Naive thymus-derived CD4-positive, alpha-beta T cell (primary cell): ENCODE results near the gene TBC1D1. TPM values are rescaled to one million over a fixed set of nuclear protein-coding genes. Genes with fewer than 3 reads are reported as not detected.

Source experiments
- ATAC-seq: fragments of 150-1000 bp; cut with Tn5 transposase; 2 replicates; pipeline ENCODE4 v1.10.0; 2021; ENCODE audit warnings: mild to moderate bottlenecking, moderate library complexity
- CTCF ChIA-PET: fragments of 350-600 bp; sonication (Branson Sonifier 250); formaldehyde crosslinking; loops from one replicate; lab custom pipeline; 2021; ENCODE audit warnings: antibody characterized with exemption; lab: Charles Lee
- POLR2A ChIA-PET: fragments of 350-600 bp; sonication (Branson Sonifier 250); formaldehyde crosslinking; loops from one replicate; lab custom pipeline; 2021; ENCODE audit warnings: antibody characterized with exemption, inconsistent platforms; lab: Charles Lee
- DNase-seq, 9 donors: peaks; one replicate each; pipeline versions ENCODE4 v3.0.0 to v3.0.0-alpha.2; 2020 to 2022; ENCODE audit warnings: mixed read lengths in 1 of 9
- H3K27ac ChIP-seq: one replicate; pipeline ENCODE4 v1.7.0; 2013; ENCODE audit warnings: mild to moderate bottlenecking, low read depth, low read length, moderate library complexity
- H3K27me3 ChIP-seq, 2 donors: one replicate each; pipeline ENCODE4 v1.7.0; 2013; ENCODE audit warnings: low read length in 2 of 2, mild to moderate bottlenecking in 2 of 2, moderate library complexity in 2 of 2; ENCODE audit not compliant: control insufficient read depth in 2 of 2, insufficient read depth in 2 of 2
- H3K36me3 ChIP-seq, 3 experiments: 1 replicate in 2 of 3; 2 replicates in 1 of 3; pipeline ENCODE4 v1.7.0; 2013; ENCODE audit warnings: low read length in 3 of 3, mild to moderate bottlenecking in 3 of 3, moderate library complexity in 1 of 3; ENCODE audit not compliant: insufficient read depth in 3 of 3, control insufficient read depth in 2 of 3
- H3K4me1 ChIP-seq, 2 donors: one replicate each; pipeline ENCODE4 v1.7.0; 2013; ENCODE audit warnings: low read length in 2 of 2, mild to moderate bottlenecking in 2 of 2, moderate library complexity in 1 of 2; ENCODE audit not compliant: control insufficient read depth in 2 of 2, insufficient read depth in 2 of 2
- H3K4me3 ChIP-seq: 2 replicates; pipeline ENCODE4 v1.7.0; 2013; ENCODE audit warnings: mild to moderate bottlenecking, low read length
- H3K9me3 ChIP-seq, 3 experiments: 1 replicate in 2 of 3; 2 replicates in 1 of 3; pipeline ENCODE4 v1.7.0; 2013; ENCODE audit warnings: low read length in 3 of 3; ENCODE audit not compliant: control insufficient read depth in 2 of 3
- H3K27ac Mint-ChIP-seq, 9 donors: one replicate each; pipeline ENCODE4 v1.8.0; 2020 to 2022; ENCODE audit warnings: mixed read lengths in 9 of 9, mild to moderate bottlenecking in 8 of 9, moderate library complexity in 5 of 9, inconsistent platforms in 2 of 9
- H3K27me3 Mint-ChIP-seq, 5 donors: one replicate each; pipeline ENCODE4 v1.8.0; 2021 to 2022; ENCODE audit warnings: mixed read lengths in 5 of 5, mild to moderate bottlenecking in 1 of 5
- H3K36me3 Mint-ChIP-seq, 5 donors: one replicate each; pipeline ENCODE4 v1.8.0; 2020 to 2022; ENCODE audit warnings: mixed read lengths in 5 of 5, mild to moderate bottlenecking in 3 of 5, inconsistent platforms in 1 of 5
- H3K4me1 Mint-ChIP-seq, 7 donors: one replicate each; pipeline ENCODE4 v1.8.0; 2020 to 2022; ENCODE audit warnings: mixed read lengths in 7 of 7, mild to moderate bottlenecking in 3 of 7, inconsistent platforms in 1 of 7
- H3K4me3 Mint-ChIP-seq, 10 donors: one replicate each; pipeline ENCODE4 v1.8.0; 2020 to 2022; ENCODE audit warnings: mild to moderate bottlenecking in 10 of 10, mixed read lengths in 10 of 10, moderate library complexity in 6 of 10, inconsistent platforms in 2 of 10
- H3K9me3 Mint-ChIP-seq, 11 donors: one replicate each; pipeline ENCODE4 v1.8.0; 2020 to 2022; ENCODE audit warnings: mixed read lengths in 11 of 11, mild to moderate bottlenecking in 4 of 11, inconsistent platforms in 1 of 11, moderate library complexity in 1 of 11
- intact Hi-C, 2 donors: fragments of 100-400 bp; cut with micrococcal nuclease; formaldehyde crosslinking; loops; one replicate each; pipeline ENCODE4 v1.15.1; 2023
- polyA plus RNA-seq, 2 donors: library from polyadenylated mRNA; unstranded; fragments of 300-500 nt; fragmentation: Illumina TruSeq; gene quantifications; one replicate each; pipeline ENCODE4 v1.2.3, GENCODE V29; 2021
- total RNA-seq, 6 experiments: library from RNA in 5 of 6; stranded (reverse) in 5 of 6; gene quantifications; 1 replicate in 5 of 6; 2 replicates in 1 of 6; pipeline ENCODE4 v1.2.3 and lab custom pipeline; 2021 to 2026

Gene TBC1D1
- total and polyA plus RNA-seq, 7 experiments from 2014 or later, result 19.4 to 66.8 (median 46.9) TPM

GRCh38 chr4:38174801-38175200, 283.9 kb downstream of the TBC1D1 start:
- intact Hi-C loops, result loop anchor here in 1 of 2 donors (5.0 kb wide), 1 partner anchor 332 kb away; no protein-coding TSS in a partner anchor
- CTCF ChIA-PET, result interaction anchor here (0.7 to 3.2 kb wide), 9 partner anchors 20 to 608 kb away, joined by 3 to 18 read pairs (median 5); partner anchors contain the start of gene TLR10
- DNase-seq, result no peak

DNA sequence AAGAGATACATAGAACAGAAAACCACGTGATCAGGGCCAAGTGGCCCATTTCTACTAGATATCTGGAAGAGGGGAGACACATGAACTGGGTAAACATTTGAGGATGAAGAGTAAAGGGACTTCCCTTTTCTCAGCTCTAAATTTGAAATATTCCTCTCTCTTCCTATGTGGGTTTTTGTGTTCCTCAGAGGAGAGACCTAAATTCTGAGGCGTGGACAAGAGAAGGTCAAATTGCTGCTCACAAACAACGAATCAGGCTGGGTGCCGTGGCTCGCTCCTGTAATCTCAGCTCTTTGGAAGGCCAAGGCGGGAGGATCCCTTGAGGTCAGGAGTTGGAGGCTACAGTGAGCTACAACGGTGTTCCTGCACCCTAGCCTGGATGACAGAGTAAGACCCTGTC, 285.3 kb downstream of the TBC1D1 start:
- Mint-ChIP-seq H3K27ac (peak overlapping the region in 7 of 9 donors; percentile 5 to 81 (median 51)), H3K27me3 (peaks cover 0 to 32% (median 0%) of the 10 kb centered on the region in 5 donors), H3K9me3 (peaks cover 0 to 4% (median 0%) of the 10 kb centered on the region in 11 donors), H3K4me1 (peaks cover 27 to 61% (median 49%) of the 10 kb centered on the region in 7 donors), H3K4me3 (peak overlapping the region in 8 of 10 donors; percentile 9 to 74 (median 42)), H3K36me3 (peaks cover 0 to 4% (median 0%) of the 10 kb centered on the region in 5 donors)
- Histone ChIP-seq H3K36me3 (no peaks in the 10 kb centered on the region), H3K27ac (no peak overlapping the region), H3K27me3 (no peaks in the 10 kb centered on the region), H3K4me1 (peaks cover 17 to 21% of the 10 kb centered on the region in 2 donors), H3K9me3 (no peaks in the 10 kb centered on the region), H3K4me3 (no peak overlapping the region)
- DNase-seq (no peak), ATAC-seq (no peak)
- POLR2A ChIA-PET, result no interaction called here
- CTCF ChIA-PET, result interaction anchor here (0.6 to 3.2 kb wide), 6 partner anchors 9 to 556 kb away, joined by 3 to 18 read pairs (median 5); no protein-coding TSS in a partner anchor
- intact Hi-C loops, result loop anchor here (2.0 to 5.0 kb wide), 2 partner anchors 135 to 331 kb away; no protein-coding TSS in a partner anchor

More at GRCh38 chr4:38174801-38175200, 283.9 kb downstream of the TBC1D1 start:
- Mint-ChIP-seq H3K27ac (peak overlapping the region in 3 of 9 donors; percentile 21 to 67 (median 35)), H3K4me3 (no peak overlapping the region), H3K27me3 (peaks cover 0 to 36% (median 0%) of the 10 kb centered on the region in 5 donors), H3K9me3 (peaks cover 0 to 4% (median 0%) of the 10 kb centered on the region in 11 donors), H3K36me3 (peaks cover 0 to 4% (median 0%) of the 10 kb centered on the region in 5 donors), H3K4me1 (peaks cover 25 to 51% (median 37%) of the 10 kb centered on the region in 7 donors)
- H3K4me1 ChIP-seq, result peaks cover 17 to 21% of the 10 kb centered on the region in 2 donors
- POLR2A ChIA-PET, result interaction anchor here (0.5 to 0.7 kb wide), 2 partner anchors 14 to 680 kb away, joined by 4 read pairs; no protein-coding TSS in a partner anchor
- H3K27ac ChIP-seq, result no peak overlapping the region
- no peaks in the 10 kb centered on the region for H3K27me3 ChIP-seq
- H3K4me3 ChIP-seq, result no peak overlapping the region
- H3K9me3 ChIP-seq, result no peaks in the 10 kb centered on the region
- ATAC-seq, result peak; percentile 50
- no peaks in the 10 kb centered on the region for H3K36me3 ChIP-seq

DNA sequence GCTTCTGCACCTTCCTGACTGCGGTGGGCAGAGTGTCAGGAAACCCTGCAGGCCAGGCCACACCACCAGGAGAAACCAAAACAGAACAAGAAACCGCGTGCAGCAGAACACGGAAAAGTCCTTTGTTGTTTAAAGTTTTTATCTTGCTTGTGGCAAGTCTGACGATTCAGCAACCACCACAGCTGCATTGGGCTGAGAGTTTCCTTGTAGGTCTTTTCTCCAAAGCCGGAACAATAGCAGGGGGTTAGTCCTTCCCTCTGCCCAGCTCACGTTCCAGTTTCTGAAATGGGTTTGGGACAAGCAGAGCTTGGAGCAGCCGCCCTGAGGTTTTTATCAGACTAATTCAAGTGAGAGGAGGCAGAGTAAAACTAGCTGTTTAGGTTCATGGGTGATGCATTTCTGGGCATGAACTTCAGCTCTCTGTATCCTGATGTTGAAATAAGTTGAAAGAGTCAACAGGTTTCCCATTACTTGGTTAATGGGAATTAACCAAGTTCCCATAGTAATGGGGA, 286.2 kb downstream of the TBC1D1 start:
- Histone ChIP-seq H3K27me3 (no peaks in the 10 kb centered on the region), H3K36me3 (no peaks in the 10 kb centered on the region), H3K27ac (peak overlapping the region; percentile 51), H3K4me1 (peaks cover 17 to 21% of the 10 kb centered on the region in 2 donors), H3K9me3 (no peaks in the 10 kb centered on the region), H3K4me3 (peak overlapping the region; percentile 34)
- ChIA-PET CTCF (interaction anchor here (0.7 to 7.2 kb wide), 6 partner anchors 41 to 552 kb away, joined by 3 to 130 read pairs (median 4); no protein-coding TSS in a partner anchor), POLR2A (interaction anchor here (0.6 to 1.5 kb wide), 5 partner anchors 17 to 564 kb away, joined by 3 to 5 read pairs (median 3); no protein-coding TSS in a partner anchor)
- intact Hi-C loops, result loop anchor here (1.0 to 5.0 kb wide), 7 partner anchors 16 to 627 kb away; partner anchors contain the start of gene TLR1 (in 1 of the 2)
- H3K4me3 Mint-ChIP-seq, result peak overlapping the region; percentile 63 to 86 (median 77)
- H3K27ac Mint-ChIP-seq, result peak overlapping the region; percentile 36 to 93 (median 85)
- H3K4me1 Mint-ChIP-seq, result peaks cover 27 to 61% (median 49%) of the 10 kb centered on the region in 7 donors
- DNase-seq (peak in 8 of 9 donors; percentile 32 to 63 (median 51)), ATAC-seq (peak; percentile 62)
- H3K36me3 Mint-ChIP-seq, result peaks cover 0 to 4% (median 0%) of the 10 kb centered on the region in 5 donors
- H3K27me3 Mint-ChIP-seq, result peaks cover 0 to 31% (median 0%) of the 10 kb centered on the region in 5 donors
- peaks cover 0 to 4% (median 0%) of the 10 kb centered on the region in 11 donors for H3K9me3 Mint-ChIP-seq

DNA sequence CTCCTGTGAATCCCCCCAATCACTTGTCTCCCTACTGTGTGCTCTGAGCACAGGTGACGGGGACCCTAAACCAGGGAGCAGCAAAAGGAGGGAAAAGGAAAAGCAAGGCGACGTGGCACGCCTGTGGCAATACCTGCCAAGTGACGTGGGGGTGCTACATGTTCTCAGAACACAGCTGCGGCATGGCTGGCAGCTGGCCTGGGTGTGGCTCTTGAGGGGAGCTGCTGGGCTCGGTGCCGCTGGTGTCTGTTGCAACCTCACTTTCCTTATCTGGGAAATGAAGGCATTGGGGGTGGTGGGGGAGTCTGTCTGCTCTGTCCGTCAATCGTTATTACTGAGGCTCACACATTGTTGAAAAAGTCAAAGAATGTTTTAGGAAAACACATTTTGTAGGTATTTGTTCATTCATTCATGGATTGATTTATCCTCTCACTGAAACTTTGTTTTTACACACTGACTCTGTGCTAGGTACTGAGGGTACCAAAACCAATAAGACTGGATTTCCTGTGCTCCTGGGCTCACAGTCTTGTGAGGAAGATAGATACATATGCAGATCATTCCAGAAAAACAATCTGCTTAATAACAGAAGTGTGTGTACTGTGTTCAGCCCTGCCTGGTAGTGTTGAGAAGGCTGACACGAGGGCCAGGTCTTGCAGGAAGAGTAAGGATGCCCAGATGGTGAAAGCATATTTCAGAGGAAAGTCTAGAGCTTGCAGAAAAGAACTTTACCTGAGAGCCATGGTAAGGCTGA, 286.9 kb downstream of the TBC1D1 start:
- H3K27ac Mint-ChIP-seq, result peak overlapping the region; percentile 36 to 93 (median 85)
- H3K36me3 Mint-ChIP-seq, result peaks cover 0 to 1% (median 0%) of the 10 kb centered on the region in 5 donors
- intact Hi-C loops, result loop anchor here (1.0 to 5.0 kb wide), 8 partner anchors 17 to 626 kb away; partner anchors contain the start of gene TLR1 (in 1 of the 2)
- H3K4me1 Mint-ChIP-seq, result peaks cover 25 to 61% (median 49%) of the 10 kb centered on the region in 7 donors
- peak; percentile 73 for ATAC-seq
- DNase-seq, result peak in 7 of 9 donors; percentile 30 to 52 (median 46)
- Histone ChIP-seq H3K27me3 (no peaks in the 10 kb centered on the region), H3K36me3 (no peaks in the 10 kb centered on the region), H3K9me3 (no peaks in the 10 kb centered on the region), H3K4me3 (peak overlapping the region; percentile 34), H3K4me1 (peaks cover 17 to 21% of the 10 kb centered on the region in 2 donors), H3K27ac (peak overlapping the region; percentile 51)
- ChIA-PET POLR2A (interaction anchor here (1.0 to 1.5 kb wide), 4 partner anchors 17 to 563 kb away, joined by 3 to 5 read pairs (median 3); no protein-coding TSS in a partner anchor), CTCF (interaction anchor here (0.7 to 7.2 kb wide), 7 partner anchors 9 to 552 kb away, joined by 3 to 130 read pairs (median 4); no protein-coding TSS in a partner anchor)
- peaks cover 0 to 26% (median 0%) of the 10 kb centered on the region in 5 donors for H3K27me3 Mint-ChIP-seq
- peak overlapping the region; percentile 63 to 86 (median 77) for H3K4me3 Mint-ChIP-seq
- peaks cover 0 to 2% (median 0%) of the 10 kb centered on the region in 11 donors for H3K9me3 Mint-ChIP-seq

DNA sequence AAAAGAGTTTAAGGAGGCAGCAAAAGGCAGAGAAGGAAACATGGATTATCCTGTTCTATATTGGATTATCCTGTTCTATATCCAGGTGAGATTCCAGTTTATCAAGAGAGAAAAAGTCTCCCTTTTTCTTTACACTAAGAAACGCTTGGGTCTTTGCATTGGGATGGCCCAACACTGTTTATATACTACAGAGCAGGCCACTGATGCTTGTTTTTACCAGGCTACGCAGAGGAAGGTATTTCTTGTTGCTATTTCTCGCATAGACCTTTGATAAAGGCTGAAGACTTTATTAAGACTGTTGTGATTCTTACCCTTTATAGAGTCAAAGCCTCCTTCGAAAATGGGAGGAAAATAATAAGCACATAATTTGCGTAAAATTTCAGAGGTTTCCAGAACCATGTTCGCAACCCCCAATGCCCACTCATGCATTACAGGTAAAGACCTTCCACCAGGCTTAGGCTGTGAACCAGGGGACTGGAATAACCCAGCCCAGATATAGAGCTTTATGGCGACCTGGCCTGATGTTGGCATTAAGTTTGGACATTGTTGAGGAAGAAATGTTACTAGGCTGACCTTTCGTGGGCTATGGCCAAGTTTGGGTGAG, 287.6 kb downstream of the TBC1D1 start:
- H3K4me3 ChIP-seq, result no peak overlapping the region
- no peaks in the 10 kb centered on the region for H3K36me3 ChIP-seq
- no peaks in the 10 kb centered on the region for H3K36me3 Mint-ChIP-seq
- H3K4me3 Mint-ChIP-seq, result peak overlapping the region in 3 of 10 donors; percentile 63 to 84 (median 72)
- ChIA-PET POLR2A (interaction anchor here (0.7 to 2.3 kb wide), 3 partner anchors 141 to 552 kb away, joined by 3 to 7 read pairs (median 5); no protein-coding TSS in a partner anchor), CTCF (interaction anchor here (1.2 to 7.2 kb wide), 14 partner anchors 9 to 581 kb away, joined by 3 to 130 read pairs (median 6); no protein-coding TSS in a partner anchor)
- peaks cover 0 to 1% (median 0%) of the 10 kb centered on the region in 11 donors for H3K9me3 Mint-ChIP-seq
- no peak for ATAC-seq
- H3K27me3 Mint-ChIP-seq, result peaks cover 0 to 25% (median 0%) of the 10 kb centered on the region in 5 donors
- intact Hi-C loops, result loop anchor here in 1 of 2 donors (2.0 to 5.0 kb wide), 2 partner anchors 329 to 422 kb away; no protein-coding TSS in a partner anchor
- peaks cover 17 to 21% of the 10 kb centered on the region in 2 donors for H3K4me1 ChIP-seq
- H3K4me1 Mint-ChIP-seq, result peaks cover 25 to 61% (median 49%) of the 10 kb centered on the region in 7 donors
- H3K9me3 ChIP-seq, result no peaks in the 10 kb centered on the region
- no peaks in the 10 kb centered on the region for H3K27me3 ChIP-seq
- H3K27ac ChIP-seq, result no peak overlapping the region
- no peak for DNase-seq
- H3K27ac Mint-ChIP-seq, result peak overlapping the region in 6 of 9 donors; percentile 6 to 82 (median 74)
